HCT116 (cell line): ENCODE data around the gene DAPL1.

ENCODE experiments used
- ATF3 ChIP-seq: IDR thresholded peaks from 2 replicates; pipeline ENCODE4 v1.6.1; 2012
- EZH2 ChIP-seq: fragments of 200-600 bp; sonication (generic); IDR thresholded peaks from 2 replicates; pipeline ENCODE4 v1.6.1; 2017; ENCODE audit warnings: antibody characterized with exemption, mixed run types
- FOSL1 ChIP-seq: IDR thresholded peaks from 2 replicates; pipeline ENCODE4 v1.6.1; 2012; ENCODE audit warnings: low read depth
- JUND ChIP-seq: IDR thresholded peaks from 2 replicates; pipeline ENCODE4 v1.6.1; 2012
- POLR2A ChIP-seq: IDR thresholded peaks from 2 replicates; pipeline ENCODE4 v1.7.0; 2011; ENCODE audit warnings: borderline replicate concordance; ENCODE audit not compliant: insufficient read depth, insufficient read length; ENCODE audit errors: extremely low read depth
- POLR2AphosphoS5 ChIP-seq: IDR thresholded peaks from 2 replicates; pipeline ENCODE4 v1.6.1; 2011; ENCODE audit warnings: mild to moderate bottlenecking, low read depth, low read length, moderate library complexity
- RAD21 ChIP-seq: IDR thresholded peaks from 2 replicates; pipeline ENCODE4 v1.6.1; 2012; ENCODE audit warnings: low read depth, mild to moderate bottlenecking
- SP1 ChIP-seq: IDR thresholded peaks from 2 replicates; pipeline ENCODE4 v1.6.1; 2012; ENCODE audit warnings: low read depth
- ZFX ChIP-seq: fragments of 450-650 bp; IDR thresholded peaks from 2 replicates; pipeline ENCODE4 v1.6.1; 2017

- TF ChIP-seq RAD21 (no peak), JUND (no peak), POLR2AphosphoS5 (no peak), SP1 (no peak), ZFX (no peak), ATF3 (no peak), FOSL1 (no peak), EZH2 (no peak), POLR2A (no peak)
Observed at GRCh38 chr2:158775273-158776027, 19.7 kb upstream of the DAPL1 start.
